ENCODE data around the gene NMNAT3. TPM values are rescaled to one million over a fixed set of nuclear protein-coding genes. Genes with fewer than 3 reads are reported as not detected.

NMNAT3 gene
- total RNA-seq, 1 experiment from 2014 or later: 4.6 TPM

DNA sequence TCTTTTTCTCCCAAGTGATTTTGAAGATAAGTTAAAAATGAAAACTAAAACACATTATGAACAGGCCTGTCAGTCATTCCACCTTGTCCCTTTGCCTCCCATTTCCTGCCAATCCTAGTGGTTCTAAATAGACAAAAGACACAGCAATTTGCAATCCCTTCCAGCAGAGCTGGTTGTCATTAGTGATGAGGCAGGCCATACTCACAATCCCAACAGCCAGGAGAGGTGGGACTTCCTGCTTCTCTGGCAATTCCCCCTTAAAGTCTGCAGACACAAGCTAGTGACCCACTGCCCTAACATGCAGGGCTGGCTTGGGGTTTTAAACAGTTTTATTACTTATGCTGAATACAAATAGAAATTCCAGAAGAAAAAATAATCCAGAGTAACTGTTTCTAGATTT is 99.9 kb downstream of the NMNAT3 start:
- Mint-ChIP-seq H3K27ac (no peak overlapping the region), H3K27me3 (ENCODE audit: low read depth) (no peaks in the 10 kb centered on the region), H3K9me3 (no peaks in the 10 kb centered on the region), H3K4me1 (peaks cover 10% of the 10 kb centered on the region), H3K36me3 (no peaks in the 10 kb centered on the region), H3K4me3 (no peak overlapping the region)
- ChIA-PET POLR2A (no interaction called here), CTCF (interaction anchor here (0.7 to 1.1 kb wide), 3 partner anchors 10 to 140 kb away, joined by 3 read pairs; no protein-coding TSS in a partner anchor)
- peak; percentile 93 for ATAC-seq
- no peak for DNase-seq (ENCODE audit: low spot score)
- TF ChIP-seq, protein P1, sequence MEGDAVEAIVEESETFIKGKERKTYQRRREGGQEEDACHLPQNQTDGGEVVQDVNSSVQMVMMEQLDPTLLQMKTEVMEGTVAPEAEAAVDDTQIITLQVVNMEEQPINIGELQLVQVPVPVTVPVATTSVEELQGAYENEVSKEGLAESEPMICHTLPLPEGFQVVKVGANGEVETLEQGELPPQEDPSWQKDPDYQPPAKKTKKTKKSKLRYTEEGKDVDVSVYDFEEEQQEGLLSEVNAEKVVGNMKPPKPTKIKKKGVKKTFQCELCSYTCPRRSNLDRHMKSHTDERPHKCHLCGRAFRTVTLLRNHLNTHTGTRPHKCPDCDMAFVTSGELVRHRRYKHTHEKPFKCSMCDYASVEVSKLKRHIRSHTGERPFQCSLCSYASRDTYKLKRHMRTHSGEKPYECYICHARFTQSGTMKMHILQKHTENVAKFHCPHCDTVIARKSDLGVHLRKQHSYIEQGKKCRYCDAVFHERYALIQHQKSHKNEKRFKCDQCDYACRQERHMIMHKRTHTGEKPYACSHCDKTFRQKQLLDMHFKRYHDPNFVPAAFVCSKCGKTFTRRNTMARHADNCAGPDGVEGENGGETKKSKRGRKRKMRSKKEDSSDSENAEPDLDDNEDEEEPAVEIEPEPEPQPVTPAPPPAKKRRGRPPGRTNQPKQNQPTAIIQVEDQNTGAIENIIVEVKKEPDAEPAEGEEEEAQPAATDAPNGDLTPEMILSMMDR (IDR thresholded peaks at IDR 0.05): no peak
- no peak for TF ChIP-seq ZBTB21 (CRISPR knock-in tag; IDR thresholded peaks at IDR 0.05; ENCODE audit: borderline replicate concordance)
- TF ChIP-seq, protein P2, sequence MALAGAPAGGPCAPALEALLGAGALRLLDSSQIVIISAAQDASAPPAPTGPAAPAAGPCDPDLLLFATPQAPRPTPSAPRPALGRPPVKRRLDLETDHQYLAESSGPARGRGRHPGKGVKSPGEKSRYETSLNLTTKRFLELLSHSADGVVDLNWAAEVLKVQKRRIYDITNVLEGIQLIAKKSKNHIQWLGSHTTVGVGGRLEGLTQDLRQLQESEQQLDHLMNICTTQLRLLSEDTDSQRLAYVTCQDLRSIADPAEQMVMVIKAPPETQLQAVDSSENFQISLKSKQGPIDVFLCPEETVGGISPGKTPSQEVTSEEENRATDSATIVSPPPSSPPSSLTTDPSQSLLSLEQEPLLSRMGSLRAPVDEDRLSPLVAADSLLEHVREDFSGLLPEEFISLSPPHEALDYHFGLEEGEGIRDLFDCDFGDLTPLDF (CRISPR knock-in tag; IDR thresholded peaks at IDR 0.05): no peak
- TF ChIP-seq FOXP1 (CRISPR knock-in tag; IDR thresholded peaks at IDR 0.05; ENCODE audit: borderline replicate concordance): no peak
- no peak for TF ChIP-seq PRRX2 (CRISPR knock-in tag; IDR thresholded peaks at IDR 0.05)
- no peak for TF ChIP-seq ZNF671 (CRISPR knock-in tag; IDR thresholded peaks at IDR 0.05)
- TF ChIP-seq ZNF138 (CRISPR knock-in tag; conservative IDR thresholded peaks at IDR 0.05): no peak
- TF ChIP-seq ZNF219 (CRISPR knock-in tag; IDR thresholded peaks at IDR 0.05; ENCODE audit: borderline replicate concordance): no peak
- TF ChIP-seq ZNF232 (CRISPR knock-in tag; IDR thresholded peaks at IDR 0.05): no peak
- TF ChIP-seq, protein P3, sequence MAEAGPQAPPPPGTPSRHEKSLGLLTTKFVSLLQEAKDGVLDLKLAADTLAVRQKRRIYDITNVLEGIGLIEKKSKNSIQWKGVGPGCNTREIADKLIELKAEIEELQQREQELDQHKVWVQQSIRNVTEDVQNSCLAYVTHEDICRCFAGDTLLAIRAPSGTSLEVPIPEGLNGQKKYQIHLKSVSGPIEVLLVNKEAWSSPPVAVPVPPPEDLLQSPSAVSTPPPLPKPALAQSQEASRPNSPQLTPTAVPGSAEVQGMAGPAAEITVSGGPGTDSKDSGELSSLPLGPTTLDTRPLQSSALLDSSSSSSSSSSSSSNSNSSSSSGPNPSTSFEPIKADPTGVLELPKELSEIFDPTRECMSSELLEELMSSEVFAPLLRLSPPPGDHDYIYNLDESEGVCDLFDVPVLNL (CRISPR knock-in tag; IDR thresholded peaks at IDR 0.05; ENCODE audit: borderline replicate concordance, low read depth): no peak
- TF ChIP-seq, protein P4, sequence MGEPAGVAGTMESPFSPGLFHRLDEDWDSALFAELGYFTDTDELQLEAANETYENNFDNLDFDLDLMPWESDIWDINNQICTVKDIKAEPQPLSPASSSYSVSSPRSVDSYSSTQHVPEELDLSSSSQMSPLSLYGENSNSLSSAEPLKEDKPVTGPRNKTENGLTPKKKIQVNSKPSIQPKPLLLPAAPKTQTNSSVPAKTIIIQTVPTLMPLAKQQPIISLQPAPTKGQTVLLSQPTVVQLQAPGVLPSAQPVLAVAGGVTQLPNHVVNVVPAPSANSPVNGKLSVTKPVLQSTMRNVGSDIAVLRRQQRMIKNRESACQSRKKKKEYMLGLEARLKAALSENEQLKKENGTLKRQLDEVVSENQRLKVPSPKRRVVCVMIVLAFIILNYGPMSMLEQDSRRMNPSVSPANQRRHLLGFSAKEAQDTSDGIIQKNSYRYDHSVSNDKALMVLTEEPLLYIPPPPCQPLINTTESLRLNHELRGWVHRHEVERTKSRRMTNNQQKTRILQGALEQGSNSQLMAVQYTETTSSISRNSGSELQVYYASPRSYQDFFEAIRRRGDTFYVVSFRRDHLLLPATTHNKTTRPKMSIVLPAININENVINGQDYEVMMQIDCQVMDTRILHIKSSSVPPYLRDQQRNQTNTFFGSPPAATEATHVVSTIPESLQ (CRISPR knock-in tag; IDR thresholded peaks at IDR 0.05): no peak
- TF ChIP-seq, protein P5, sequence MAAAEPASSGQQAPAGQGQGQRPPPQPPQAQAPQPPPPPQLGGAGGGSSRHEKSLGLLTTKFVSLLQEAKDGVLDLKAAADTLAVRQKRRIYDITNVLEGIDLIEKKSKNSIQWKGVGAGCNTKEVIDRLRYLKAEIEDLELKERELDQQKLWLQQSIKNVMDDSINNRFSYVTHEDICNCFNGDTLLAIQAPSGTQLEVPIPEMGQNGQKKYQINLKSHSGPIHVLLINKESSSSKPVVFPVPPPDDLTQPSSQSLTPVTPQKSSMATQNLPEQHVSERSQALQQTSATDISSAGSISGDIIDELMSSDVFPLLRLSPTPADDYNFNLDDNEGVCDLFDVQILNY (CRISPR knock-in tag; IDR thresholded peaks at IDR 0.05): no peak
- TF ChIP-seq, protein P6, sequence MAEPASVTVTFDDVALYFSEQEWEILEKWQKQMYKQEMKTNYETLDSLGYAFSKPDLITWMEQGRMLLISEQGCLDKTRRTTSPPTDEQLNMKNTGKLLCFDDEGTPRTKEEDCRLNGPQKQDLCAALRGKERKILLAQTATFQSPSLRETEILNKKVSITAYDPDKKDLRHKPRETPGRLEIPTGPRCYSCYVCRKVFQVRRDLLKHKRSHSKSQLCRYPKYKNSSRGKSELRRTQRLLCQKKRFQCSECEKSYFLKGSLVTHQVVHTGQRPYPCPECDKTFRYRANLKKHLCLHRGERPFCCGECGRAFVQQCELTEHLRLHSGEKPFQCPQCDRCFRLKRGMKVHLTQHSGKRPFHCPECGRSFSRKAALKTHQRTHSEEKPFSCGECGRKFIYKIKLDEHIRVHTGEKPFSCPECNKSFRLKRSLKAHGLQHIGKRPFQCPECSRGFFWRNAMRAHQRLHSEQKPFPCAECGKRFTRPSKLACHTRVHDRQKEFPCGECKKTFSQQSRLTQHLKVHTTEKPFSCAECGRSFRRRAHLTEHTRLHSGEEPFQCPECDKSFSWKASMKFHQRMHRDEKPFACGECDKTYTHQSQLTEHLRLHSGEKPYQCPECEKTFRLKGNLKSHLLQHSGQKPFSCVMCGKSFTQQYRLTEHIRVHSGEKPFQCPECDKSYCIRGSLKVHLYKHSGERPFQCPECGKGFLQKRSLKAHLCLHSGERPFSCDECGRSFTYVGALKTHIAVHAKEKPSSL (CRISPR knock-in tag; conservative IDR thresholded peaks at IDR 0.05): no peak
- TF ChIP-seq, protein P7, sequence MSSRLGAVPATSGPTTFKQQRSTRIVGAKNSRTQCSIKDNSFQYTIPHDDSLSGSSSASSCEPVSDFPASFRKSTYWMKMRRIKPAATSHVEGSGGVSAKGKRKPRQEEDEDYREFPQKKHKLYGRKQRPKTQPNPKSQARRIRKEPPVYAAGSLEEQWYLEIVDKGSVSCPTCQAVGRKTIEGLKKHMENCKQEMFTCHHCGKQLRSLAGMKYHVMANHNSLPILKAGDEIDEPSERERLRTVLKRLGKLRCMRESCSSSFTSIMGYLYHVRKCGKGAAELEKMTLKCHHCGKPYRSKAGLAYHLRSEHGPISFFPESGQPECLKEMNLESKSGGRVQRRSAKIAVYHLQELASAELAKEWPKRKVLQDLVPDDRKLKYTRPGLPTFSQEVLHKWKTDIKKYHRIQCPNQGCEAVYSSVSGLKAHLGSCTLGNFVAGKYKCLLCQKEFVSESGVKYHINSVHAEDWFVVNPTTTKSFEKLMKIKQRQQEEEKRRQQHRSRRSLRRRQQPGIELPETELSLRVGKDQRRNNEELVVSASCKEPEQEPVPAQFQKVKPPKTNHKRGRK (CRISPR knock-in tag; IDR thresholded peaks at IDR 0.05; ENCODE audit: borderline replicate concordance): no peak
- no peak for TF ChIP-seq ZNF396 (CRISPR knock-in tag; IDR thresholded peaks at IDR 0.05; ENCODE audit: borderline replicate concordance)

All from WTC11 (cell line).